Adrenal gland (tissue), 12 donors: ENCODE data around the gene GRIA2. TPM values are rescaled to one million over a fixed set of nuclear protein-coding genes. Genes with fewer than 3 reads are reported as not detected.

Experiments used
- DNase-seq, 7 donors: peaks; one replicate each; pipeline ENCODE4 v3.0.0-alpha.2; 2019 to 2020
- H3K27ac ChIP-seq, 5 donors: fragments of 200-600 bp; sonication (generic) in 4 of 5; 1 replicate in 3 of 5; 2 replicates in 2 of 5; pipeline versions ENCODE4 v1.5.1 to v1.8.0; 2016 to 2020; ENCODE audit warnings: mild to moderate bottlenecking in 1 of 5
- H3K27me3 ChIP-seq: fragments of 200-600 bp; 2 replicates; pipeline ENCODE4 v1.8.0; 2021
- H3K36me3 ChIP-seq, 2 donors: fragments of 200-600 bp; replicated peaks in 1 of 2; 1 replicate in 1 of 2; 2 replicates in 1 of 2; pipeline versions ENCODE4 v1.5.1 to v1.8.0; 2018 to 2022
- H3K4me1 ChIP-seq, 2 donors: fragments of 200-600 bp; replicated peaks in 1 of 2; 1 replicate in 1 of 2; 2 replicates in 1 of 2; pipeline versions ENCODE4 v1.5.1 to v1.8.0; 2018 to 2021
- H3K4me3 ChIP-seq, 4 donors: fragments of 200-600 bp; sonication (generic) in 3 of 4; one replicate each; pipeline ENCODE4 v1.5.1; 2016 to 2018
- H3K9me3 ChIP-seq, 3 donors: fragments of 200-600 bp; sonication (generic) in 1 of 3; replicated peaks in 1 of 3; 1 replicate in 2 of 3; 2 replicates in 1 of 3; pipeline versions ENCODE4 v1.5.1 to v1.8.0; 2016 to 2021
- POLR2A ChIP-seq, 2 donors: fragments of 450-650 bp; IDR thresholded peaks; one replicate each; pipeline ENCODE4 v1.6.1; 2017; ENCODE audit warnings: antibody characterized with exemption in 2 of 2, mild to moderate bottlenecking in 2 of 2, moderate library complexity in 1 of 2
- WGBS, 4 donors: extraction: QIAGEN DNeasy Blood & Tissue Kit in 2 of 4; methylation state at CpG; one replicate each; pipeline versions ENCODE4 v1.1.5 to v1.1.7; 2013 to 2017; 5-methylcytosine and 5-hydroxymethylcytosine counted together
- intact Hi-C, 2 donors: fragments of 100-400 bp; cut with DNase I; formaldehyde crosslinking; loops; one replicate each; pipeline versions ENCODE4 v1.14.1 to v1.15.0; 2022 to 2023
- polyA plus RNA-seq, 3 donors: library from polyadenylated mRNA; stranded (reverse); fragments of 200-250 nt in 2 of 3; fragments of 350-450 nt in 1 of 3; fragmentation: Illumina TruSeq in 1 of 3; extraction: RNeasy Lipid Tissue Mini Kit (QIAGEN cat#74804) in 1 of 3; gene quantifications; one replicate each; pipeline ENCODE4 v1.2.3, GENCODE V29; 2013 to 2014
- total RNA-seq, 9 donors: library from RNA; depleted of rRNA in 4 of 9; stranded (reverse); fragments of >200 nt in 4 of 9; fragments of 120-200 nt in 1 of 9; fragmentation: NEBNext Ultra II Directional in 1 of 9; extraction: Animal tissue kit (Norgen Biotek cat#: 25700) in 1 of 9; gene quantifications; one replicate each; pipeline versions ENCODE4 v1.1.0 to v1.2.4, GENCODE V29; 2013 to 2023
- TF ChIP-seq, protein P1 (sequence below), 6 experiments: fragments of 450-650 bp in 4 of 6; fragments of 200-600 bp in 2 of 6; sonication (generic) in 1 of 6; IDR thresholded peaks; 1 replicate in 5 of 6; 2 replicates in 1 of 6; pipeline versions ENCODE4 v1.5.1 to v1.8.0; 2016 to 2021; ENCODE audit warnings: antibody characterized with exemption in 6 of 6, mild to moderate bottlenecking in 2 of 6, moderate library complexity in 1 of 6
- donor health status: healthy with polysubstance abuse.
- donor health status: Bipolar disorder and iron deficiency.
- donor health status: DM: yes; HTN: yes; CAD: no.
- donor health status: DM: no; HTN: no; CAD: no.
- donor health status: DM: no; HTN: no; CAD: no.
- donor health status: DM: yes; HTN: yes; CAD: no.

GRIA2 gene
- total and polyA plus RNA-seq, 12 donors = 0.18 to 15.3 (median 3.6) TPM; not detected in 2

GRCh38 chr4:157312702-157313101 is 92.2 kb downstream of the GRIA2 start:
- TF ChIP-seq, protein P1, sequence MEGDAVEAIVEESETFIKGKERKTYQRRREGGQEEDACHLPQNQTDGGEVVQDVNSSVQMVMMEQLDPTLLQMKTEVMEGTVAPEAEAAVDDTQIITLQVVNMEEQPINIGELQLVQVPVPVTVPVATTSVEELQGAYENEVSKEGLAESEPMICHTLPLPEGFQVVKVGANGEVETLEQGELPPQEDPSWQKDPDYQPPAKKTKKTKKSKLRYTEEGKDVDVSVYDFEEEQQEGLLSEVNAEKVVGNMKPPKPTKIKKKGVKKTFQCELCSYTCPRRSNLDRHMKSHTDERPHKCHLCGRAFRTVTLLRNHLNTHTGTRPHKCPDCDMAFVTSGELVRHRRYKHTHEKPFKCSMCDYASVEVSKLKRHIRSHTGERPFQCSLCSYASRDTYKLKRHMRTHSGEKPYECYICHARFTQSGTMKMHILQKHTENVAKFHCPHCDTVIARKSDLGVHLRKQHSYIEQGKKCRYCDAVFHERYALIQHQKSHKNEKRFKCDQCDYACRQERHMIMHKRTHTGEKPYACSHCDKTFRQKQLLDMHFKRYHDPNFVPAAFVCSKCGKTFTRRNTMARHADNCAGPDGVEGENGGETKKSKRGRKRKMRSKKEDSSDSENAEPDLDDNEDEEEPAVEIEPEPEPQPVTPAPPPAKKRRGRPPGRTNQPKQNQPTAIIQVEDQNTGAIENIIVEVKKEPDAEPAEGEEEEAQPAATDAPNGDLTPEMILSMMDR (IDR thresholded peaks at IDR 0.05) = no peak
- TF ChIP-seq POLR2A (IDR thresholded peaks at IDR 0.05) = no peak
- no peak for DNase-seq
- no peaks in the 10 kb centered on the region for H3K9me3 ChIP-seq
- no peaks in the 10 kb centered on the region for H3K36me3 ChIP-seq
- H3K4me3 ChIP-seq = no peak overlapping the region
- no peak overlapping the region for H3K27ac ChIP-seq
- intact Hi-C loops = no loop called here
- H3K4me1 ChIP-seq = no peaks in the 10 kb centered on the region
- WGBS, 4 donors = 52 to 61% (median 59%) methylated on average over 5 of the region's 5 CpGs
- H3K27me3 ChIP-seq = no peaks in the 10 kb centered on the region

DNA sequence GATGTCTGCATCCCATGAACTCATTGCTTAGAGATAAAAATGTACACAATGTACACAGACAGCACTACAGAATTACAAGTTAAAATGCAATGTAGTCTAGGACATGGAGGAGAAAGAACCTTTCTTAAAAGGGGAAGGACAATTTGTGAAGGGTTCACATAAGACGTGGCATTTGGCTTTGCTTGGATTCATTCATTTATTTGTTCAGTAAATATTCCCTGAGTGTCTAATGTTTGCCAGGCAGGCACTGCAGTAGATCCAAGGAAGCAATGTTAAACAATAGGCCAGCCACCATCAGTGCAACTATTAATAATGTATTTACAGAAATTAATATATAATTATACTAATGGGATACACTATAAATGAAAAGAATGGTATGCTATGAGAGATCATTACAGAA is 94.4 kb downstream of the GRIA2 start:
- H3K9me3 ChIP-seq = no peaks in the 10 kb centered on the region
- 60 to 85% (median 71%) methylated on average over 1 of the region's 1 CpG for WGBS, 4 donors
- H3K27me3 ChIP-seq = no peaks in the 10 kb centered on the region
- H3K27ac ChIP-seq = no peak overlapping the region
- H3K4me3 ChIP-seq = no peak overlapping the region
- no peaks in the 10 kb centered on the region for H3K36me3 ChIP-seq
- TF ChIP-seq, protein P1 (IDR thresholded peaks at IDR 0.05) = no peak
- TF ChIP-seq POLR2A (IDR thresholded peaks at IDR 0.05) = no peak
- no peak for DNase-seq
- intact Hi-C loops = no loop called here
- no peaks in the 10 kb centered on the region for H3K4me1 ChIP-seq

DNA sequence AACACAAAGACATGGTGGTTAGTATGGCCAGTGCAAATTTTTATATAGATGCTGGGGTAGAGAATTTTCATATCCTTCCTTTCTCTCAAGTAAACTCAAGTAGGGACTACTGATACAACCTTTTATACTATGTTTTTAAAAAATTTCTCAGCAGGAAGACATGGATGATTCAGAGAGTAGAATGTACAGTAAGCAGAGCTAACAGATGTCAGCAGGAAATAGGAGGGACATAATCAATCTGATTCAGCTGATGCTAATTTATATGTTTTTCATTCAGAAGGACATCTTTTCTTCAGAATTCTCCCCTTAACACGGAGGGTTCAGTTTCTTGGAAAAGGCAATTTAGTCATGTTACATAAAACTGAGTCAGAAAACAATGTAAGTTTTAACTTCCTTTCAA is 95.4 kb downstream of the GRIA2 start:
- no peak for DNase-seq
- Histone ChIP-seq H3K36me3 (no peaks in the 10 kb centered on the region), H3K27ac (no peak overlapping the region), H3K4me1 (no peaks in the 10 kb centered on the region), H3K4me3 (no peak overlapping the region), H3K27me3 (no peaks in the 10 kb centered on the region), H3K9me3 (no peaks in the 10 kb centered on the region)
- intact Hi-C loops = no loop called here
- no peak for TF ChIP-seq POLR2A (IDR thresholded peaks at IDR 0.05)
- WGBS, 4 donors = 26 to 36% (median 34%) methylated on average over 1 of the region's 1 CpG

- Histone ChIP-seq H3K27ac (no peak overlapping the region), H3K27me3 (no peaks in the 10 kb centered on the region), H3K4me3 (no peak overlapping the region), H3K9me3 (no peaks in the 10 kb centered on the region), H3K4me1 (no peaks in the 10 kb centered on the region), H3K36me3 (no peaks in the 10 kb centered on the region)
- TF ChIP-seq, protein P1 (IDR thresholded peaks at IDR 0.05) = no peak
- TF ChIP-seq POLR2A (IDR thresholded peaks at IDR 0.05) = no peak
- no peak for DNase-seq
- intact Hi-C loops = no loop called here
- WGBS, 4 donors = 62 to 87% (median 73%) methylated on average over 2 of the region's 2 CpGs
These were observed 99.6 kb downstream of the GRIA2 start for GRCh38 chr4:157320092-157320491.

DNA sequence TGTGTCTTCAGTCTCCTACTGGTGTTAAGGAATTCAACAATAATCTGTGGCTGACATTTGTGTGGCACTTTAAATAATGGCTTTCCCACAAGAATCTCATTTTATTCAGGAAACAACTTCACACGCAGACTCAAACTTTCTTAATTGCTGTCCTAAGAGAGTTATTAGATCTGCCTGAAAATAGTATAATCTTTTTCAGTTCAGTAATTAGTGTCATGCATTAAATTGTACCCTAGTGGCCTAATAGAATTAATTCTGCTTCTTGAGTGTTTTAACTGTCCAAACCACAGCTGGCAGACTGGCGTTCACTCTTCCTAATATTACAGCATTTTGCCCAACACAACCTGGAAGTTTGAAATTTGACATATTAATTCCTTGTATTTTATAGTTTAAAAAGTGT is 107.1 kb downstream of the GRIA2 start:
- no peak for DNase-seq
- 62 to 78% (median 71%) methylated on average over 2 of the region's 2 CpGs for WGBS, 4 donors
- no peaks in the 10 kb centered on the region for H3K9me3 ChIP-seq
- no peaks in the 10 kb centered on the region for H3K36me3 ChIP-seq
- H3K4me3 ChIP-seq = no peak overlapping the region
- H3K27ac ChIP-seq = no peak overlapping the region
- intact Hi-C loops = no loop called here
- no peak for TF ChIP-seq POLR2A (IDR thresholded peaks at IDR 0.05)
- TF ChIP-seq, protein P1 (IDR thresholded peaks at IDR 0.05) = no peak
- H3K4me1 ChIP-seq = no peaks in the 10 kb centered on the region
- no peaks in the 10 kb centered on the region for H3K27me3 ChIP-seq
